Hepatocyte (in vitro differentiated cells): ENCODE measurements around the gene KIF5A. TPM values are rescaled to one million over a fixed set of nuclear protein-coding genes. Genes with fewer than 3 reads are reported as not detected.

Source experiments
- DNase-seq: peaks from one replicate; pipeline ENCODE4 v3.0.0-alpha.2; 2016; ENCODE audit warnings: low spot score
- H2AFZ ChIP-seq: fragments of 200-600 bp; sonication (generic); 2 replicates; pipeline ENCODE4 v1.6.0; 2016; ENCODE audit warnings: antibody characterized with exemption, mild to moderate bottlenecking
- H3K27ac ChIP-seq: fragments of 200-600 bp; sonication (generic); 2 replicates; pipeline ENCODE4 v1.5.1; 2016; ENCODE audit warnings: mild to moderate bottlenecking
- H3K27me3 ChIP-seq: fragments of 200-600 bp; sonication (generic); 2 replicates; pipeline ENCODE4 v1.6.1; 2016
- H3K36me3 ChIP-seq: fragments of 200-600 bp; sonication (generic); replicated peaks from 2 replicates; pipeline ENCODE4 v1.5.1; 2016; ENCODE audit warnings: low read depth; ENCODE audit not compliant: insufficient read depth
- H3K4me1 ChIP-seq: fragments of 200-600 bp; sonication (generic); 2 replicates; pipeline ENCODE4 v1.5.1; 2016; ENCODE audit warnings: mild to moderate bottlenecking, moderate library complexity; ENCODE audit not compliant: insufficient read depth
- H3K4me2 ChIP-seq: fragments of 200-600 bp; sonication (generic); 2 replicates; pipeline ENCODE4 v1.6.0; 2016
- H3K4me3 ChIP-seq: fragments of 200-600 bp; sonication (generic); 2 replicates; pipeline ENCODE4 v1.5.1; 2016; ENCODE audit warnings: mild to moderate bottlenecking
- H3K79me2 ChIP-seq: fragments of 200-600 bp; sonication (generic); 2 replicates; pipeline ENCODE4 v1.6.0; 2017; ENCODE audit warnings: mild to moderate bottlenecking
- H3K9me2 ChIP-seq: fragments of 200-600 bp; sonication (generic); replicated peaks from 2 replicates; pipeline ENCODE4 v1.6.0; 2017; ENCODE audit warnings: mild to moderate bottlenecking; ENCODE audit not compliant: insufficient read depth
- H3K9me3 ChIP-seq: fragments of 200-600 bp; sonication (generic); 2 replicates; pipeline ENCODE4 v1.5.1; 2016; ENCODE audit warnings: low read depth, mild to moderate bottlenecking
- H4K20me1 ChIP-seq: fragments of 200-600 bp; sonication (generic); 2 replicates; pipeline ENCODE4 v1.6.0; 2016; ENCODE audit warnings: mild to moderate bottlenecking; ENCODE audit not compliant: insufficient read depth, poor library complexity, severe bottlenecking
- EZH2 ChIP-seq: fragments of 200-600 bp; sonication (generic); IDR thresholded peaks from 2 replicates; pipeline ENCODE4 v1.6.1; 2016; ENCODE audit warnings: antibody characterized with exemption, mild to moderate bottlenecking, borderline replicate concordance
- EZH2phosphoT487 ChIP-seq: fragments of 200-600 bp; sonication (generic); IDR thresholded peaks from one replicate; pipeline ENCODE4 v1.6.1; 2018; ENCODE audit warnings: antibody characterized with exemption, mild to moderate bottlenecking, low read depth, moderate library complexity; ENCODE audit not compliant: unreplicated experiment, severe bottlenecking
- WGBS: methylation state at CpG from one replicate; pipeline ENCODE4 v1.1.6; 2016; ENCODE audit warnings: low lambda C conversion rate; ENCODE audit errors: missing lambda C conversion rate; 5-methylcytosine and 5-hydroxymethylcytosine counted together
- polyA plus RNA-seq: library from polyadenylated mRNA; unstranded; fragments of >200 nt; fragmentation: Nextera tagmentation; extraction: Ambion mirVana; gene quantifications from 2 replicates; pipeline ENCODE4 v1.2.1, GENCODE V29; 2016
- total RNA-seq: library from RNA; depleted of rRNA; stranded (reverse); fragments of >200 nt; gene quantifications from 2 replicates; pipeline ENCODE4 v1.2.3, GENCODE V29; 2014
- TF ChIP-seq, protein P1 (sequence below): fragments of 200-600 bp; sonication (generic); IDR thresholded peaks from 2 replicates; pipeline ENCODE4 v1.5.1; 2016; ENCODE audit warnings: antibody characterized with exemption, mild to moderate bottlenecking; ENCODE audit not compliant: poor library complexity

Gene KIF5A
- total and polyA plus RNA-seq, 2 experiments from 2014 or later = 0.03 to 0.18 TPM

- 76% methylated on average over 2 of the region's 2 CpGs for WGBS
- Histone ChIP-seq H2AFZ (no peak overlapping the region), H3K9me2 (no peaks in the 10 kb centered on the region), H3K27me3 (no peaks in the 10 kb centered on the region), H3K9me3 (no peaks in the 10 kb centered on the region), H3K4me3 (no peak overlapping the region), H3K4me2 (no peak overlapping the region), H3K4me1 (peaks cover 7% of the 10 kb centered on the region), H3K36me3 (no peaks in the 10 kb centered on the region), H4K20me1 (peaks cover 11% of the 10 kb centered on the region), H3K79me2 (peaks cover 31% of the 10 kb centered on the region), H3K27ac (no peak overlapping the region)
- TF ChIP-seq EZH2 (no peak), EZH2phosphoT487 (no peak)
- TF ChIP-seq, protein P1, sequence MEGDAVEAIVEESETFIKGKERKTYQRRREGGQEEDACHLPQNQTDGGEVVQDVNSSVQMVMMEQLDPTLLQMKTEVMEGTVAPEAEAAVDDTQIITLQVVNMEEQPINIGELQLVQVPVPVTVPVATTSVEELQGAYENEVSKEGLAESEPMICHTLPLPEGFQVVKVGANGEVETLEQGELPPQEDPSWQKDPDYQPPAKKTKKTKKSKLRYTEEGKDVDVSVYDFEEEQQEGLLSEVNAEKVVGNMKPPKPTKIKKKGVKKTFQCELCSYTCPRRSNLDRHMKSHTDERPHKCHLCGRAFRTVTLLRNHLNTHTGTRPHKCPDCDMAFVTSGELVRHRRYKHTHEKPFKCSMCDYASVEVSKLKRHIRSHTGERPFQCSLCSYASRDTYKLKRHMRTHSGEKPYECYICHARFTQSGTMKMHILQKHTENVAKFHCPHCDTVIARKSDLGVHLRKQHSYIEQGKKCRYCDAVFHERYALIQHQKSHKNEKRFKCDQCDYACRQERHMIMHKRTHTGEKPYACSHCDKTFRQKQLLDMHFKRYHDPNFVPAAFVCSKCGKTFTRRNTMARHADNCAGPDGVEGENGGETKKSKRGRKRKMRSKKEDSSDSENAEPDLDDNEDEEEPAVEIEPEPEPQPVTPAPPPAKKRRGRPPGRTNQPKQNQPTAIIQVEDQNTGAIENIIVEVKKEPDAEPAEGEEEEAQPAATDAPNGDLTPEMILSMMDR = no peak
- DNase-seq = no peak
These were observed 8.8 kb upstream of the KIF5A start for GRCh38 chr12:57541001-57541400.

DNA sequence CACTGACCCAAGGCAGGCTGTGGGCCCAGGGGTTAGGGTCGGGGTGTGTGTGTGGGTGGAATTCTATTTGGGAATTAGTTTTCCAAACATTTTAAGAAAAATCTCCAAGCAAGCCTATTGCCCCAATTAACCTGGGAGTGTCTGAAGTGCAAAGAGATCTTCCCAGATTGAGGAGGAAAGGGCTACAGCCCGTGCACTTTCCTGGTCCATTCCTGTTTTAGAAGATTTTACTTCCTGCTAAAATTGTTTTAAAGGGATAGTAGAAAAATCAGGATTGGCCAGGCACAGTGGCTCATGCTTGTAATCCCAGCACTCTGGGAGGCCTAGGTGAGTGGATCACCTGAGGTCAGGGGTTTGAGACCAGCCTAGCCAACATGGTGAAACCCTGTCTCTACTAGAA is 8.1 kb upstream of the KIF5A start:
- Histone ChIP-seq H3K79me2 (peaks cover 38% of the 10 kb centered on the region), H3K9me2 (no peaks in the 10 kb centered on the region), H3K27ac (no peak overlapping the region), H2AFZ (no peak overlapping the region), H3K27me3 (no peaks in the 10 kb centered on the region), H3K4me1 (peaks cover 8% of the 10 kb centered on the region), H3K4me2 (no peak overlapping the region), H3K36me3 (no peaks in the 10 kb centered on the region), H4K20me1 (peaks cover 11% of the 10 kb centered on the region), H3K4me3 (no peak overlapping the region), H3K9me3 (no peaks in the 10 kb centered on the region)
- no peak for DNase-seq
- TF ChIP-seq EZH2 (no peak), EZH2phosphoT487 (no peak)
- TF ChIP-seq, protein P1 = no peak
- 82% methylated on average over 2 of the region's 2 CpGs for WGBS

DNA sequence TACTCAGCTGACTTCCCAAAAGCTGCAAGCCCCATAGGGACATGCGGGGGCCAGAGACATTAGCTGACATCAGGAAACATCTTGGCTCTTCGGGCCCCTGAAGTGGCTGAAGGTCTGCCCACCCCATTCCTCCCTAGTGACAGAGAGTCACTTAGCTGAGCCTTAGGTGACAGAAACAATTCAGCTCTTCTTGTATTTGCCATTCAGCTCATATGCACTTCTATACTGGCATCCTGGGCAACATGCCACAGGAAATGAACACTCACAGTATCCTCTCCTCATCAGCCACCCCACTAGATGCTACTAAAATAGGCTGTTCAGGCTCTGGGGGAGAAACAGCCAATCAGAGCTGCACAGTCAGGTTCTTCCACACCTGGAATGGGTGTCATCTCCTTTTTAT is 6.3 kb upstream of the KIF5A start:
- H3K27me3 ChIP-seq = peaks cover 9% of the 10 kb centered on the region
- no peak overlapping the region for H2AFZ ChIP-seq
- H3K9me3 ChIP-seq = no peaks in the 10 kb centered on the region
- peaks cover 11% of the 10 kb centered on the region for H4K20me1 ChIP-seq
- H3K4me2 ChIP-seq = no peak overlapping the region
- DNase-seq = no peak
- peaks cover 38% of the 10 kb centered on the region for H3K79me2 ChIP-seq
- no peak overlapping the region for H3K27ac ChIP-seq
- H3K4me3 ChIP-seq = no peak overlapping the region
- H3K9me2 ChIP-seq = no peaks in the 10 kb centered on the region
- TF ChIP-seq EZH2 = no peak
- WGBS = 100% methylated on average over 2 of the region's 2 CpGs
- H3K4me1 ChIP-seq = peaks cover 8% of the 10 kb centered on the region
- H3K36me3 ChIP-seq = no peaks in the 10 kb centered on the region

GRCh38 chr12:57545809-57546437 is 3.9 kb upstream of the KIF5A start:
- 71% methylated on average over 15 of the region's 15 CpGs for WGBS
- peaks cover 12% of the 10 kb centered on the region for H3K4me1 ChIP-seq
- H3K9me2 ChIP-seq = no peaks in the 10 kb centered on the region
- no peaks in the 10 kb centered on the region for H3K9me3 ChIP-seq
- H3K79me2 ChIP-seq = peaks cover 37% of the 10 kb centered on the region
- H2AFZ ChIP-seq = no peak overlapping the region
- no peak for TF ChIP-seq EZH2
- peak overlapping the region; percentile 84 for H3K4me2 ChIP-seq
- H3K27me3 ChIP-seq = peaks cover 32% of the 10 kb centered on the region
- H4K20me1 ChIP-seq = peaks cover 10% of the 10 kb centered on the region
- H3K36me3 ChIP-seq = no peaks in the 10 kb centered on the region
- peak overlapping the region; percentile 59 for H3K4me3 ChIP-seq
- H3K27ac ChIP-seq = peak overlapping the region; percentile 78
- peak; percentile 55 for DNase-seq
